GM12878 (cell line): Measurements from ENCODE around the gene PAPPA.

Experiments used
- EP300 ChIP-seq, 2 experiments: fragments of 150-350 bp in 1 of 2; IDR thresholded peaks; 2 replicates each; pipeline ENCODE4 v1.6.1; 2011 to 2012; ENCODE audit warnings: low read depth in 2 of 2, low read length in 2 of 2, borderline replicate concordance in 1 of 2, improper control_type of control experiment in 1 of 2, inconsistent platforms in 1 of 2; ENCODE audit not compliant: control insufficient read depth in 1 of 2
- MTA3 ChIP-seq: IDR thresholded peaks from 2 replicates; pipeline ENCODE4 v1.6.1; 2012; ENCODE audit warnings: low read length, inconsistent platforms, borderline replicate concordance
- POLR2A ChIP-seq: IDR thresholded peaks from 2 replicates; pipeline ENCODE4 v1.6.1; 2011; ENCODE audit warnings: low read depth, mild to moderate bottlenecking, low read length
- POLR2AphosphoS5 ChIP-seq: IDR thresholded peaks from 2 replicates; pipeline ENCODE4 v1.6.1; 2011; ENCODE audit warnings: mild to moderate bottlenecking, low read length, inconsistent platforms

- TF ChIP-seq POLR2A: no peak
- TF ChIP-seq POLR2AphosphoS5: no peak
- no peak for TF ChIP-seq EP300 (IDR thresholded peaks at IDR 0.05; ENCODE audit: borderline replicate concordance in 1 of 2, control insufficient read depth in 1 of 2, low read depth in 2 of 2, low read length in 2 of 2)
- TF ChIP-seq MTA3: no peak
Observed at GRCh38 chr9:116409638-116410037, 256.0 kb downstream of the PAPPA start.
